SJCRH30 (cell line): ENCODE data around the gene SUSD4. TPM values are rescaled to one million over a fixed set of nuclear protein-coding genes. Genes with fewer than 3 reads are reported as not detected.
A peak's percentile ranks its signal among the peaks of the same experiment; 100 is the strongest.
"Not testable (repeated sequence)": the region's sequence is repeated elsewhere in the genome, so short reads cannot be mapped to it uniquely, and the experiment has no call there.

Experiments
- DNase-seq, 2 experiments: peaks; one replicate each; pipeline ENCODE4 v3.0.0-alpha.2; 2015 to 2020
- H3K27ac ChIP-seq: fragments of 250-450 bp; sonication (Bioruptor Pico); 2 replicates; pipeline ENCODE4 v1.5.1; 2020; ENCODE audit warnings: mild to moderate bottlenecking, moderate library complexity
- H3K27me3 ChIP-seq: fragments of 250-450 bp; sonication (Bioruptor Pico); 2 replicates; pipeline ENCODE4 v1.5.1; 2020; ENCODE audit warnings: mild to moderate bottlenecking, moderate library complexity
- H3K36me3 ChIP-seq: fragments of 250-450 bp; sonication (Bioruptor Pico); 2 replicates; pipeline ENCODE4 v1.5.1; 2020; ENCODE audit warnings: mild to moderate bottlenecking, moderate library complexity
- H3K4me1 ChIP-seq: fragments of 250-450 bp; sonication (Bioruptor Pico); 2 replicates; pipeline ENCODE4 v1.5.1; 2020; ENCODE audit warnings: mild to moderate bottlenecking, moderate library complexity
- H3K4me3 ChIP-seq: fragments of 250-450 bp; sonication (Bioruptor Pico); 2 replicates; pipeline ENCODE4 v1.5.1; 2020; ENCODE audit warnings: mild to moderate bottlenecking, moderate library complexity
- H3K9me3 ChIP-seq: fragments of 250-450 bp; sonication (Bioruptor Pico); replicated peaks from 2 replicates; pipeline ENCODE4 v1.5.1; 2020; ENCODE audit warnings: mild to moderate bottlenecking, moderate library complexity
- total RNA-seq: library from RNA; depleted of rRNA; stranded (reverse); fragments of >200 nt; shearing (Covaris generic); gene quantifications from 2 replicates; pipeline ENCODE4 v1.2.3, GENCODE V29; 2014

SUSD4 gene
- total RNA-seq, 1 experiment from 2014 or later, result 5.2 TPM

- no peak for DNase-seq
- no peaks in the 10 kb centered on the region for H3K27me3 ChIP-seq
Observed at GRCh38 chr1:223311826-223312225, 52.1 kb downstream of the SUSD4 start.

GRCh38 chr1:223308136-223308535, 55.8 kb downstream of the SUSD4 start:
- Histone ChIP-seq H3K9me3 (no peaks in the 10 kb centered on the region), H3K27me3 (no peaks in the 10 kb centered on the region), H3K27ac (no peak overlapping the region), H3K4me3 (no peak overlapping the region), H3K36me3 (no peaks in the 10 kb centered on the region), H3K4me1 (no peaks in the 10 kb centered on the region)
- no peak for DNase-seq

More at GRCh38 chr1:223311826-223312225, 52.1 kb downstream of the SUSD4 start:
- Histone ChIP-seq H3K9me3 (no peaks in the 10 kb centered on the region), H3K27ac (no peak overlapping the region), H3K4me1 (no peaks in the 10 kb centered on the region), H3K4me3 (no peak overlapping the region), H3K36me3 (no peaks in the 10 kb centered on the region)

DNA sequence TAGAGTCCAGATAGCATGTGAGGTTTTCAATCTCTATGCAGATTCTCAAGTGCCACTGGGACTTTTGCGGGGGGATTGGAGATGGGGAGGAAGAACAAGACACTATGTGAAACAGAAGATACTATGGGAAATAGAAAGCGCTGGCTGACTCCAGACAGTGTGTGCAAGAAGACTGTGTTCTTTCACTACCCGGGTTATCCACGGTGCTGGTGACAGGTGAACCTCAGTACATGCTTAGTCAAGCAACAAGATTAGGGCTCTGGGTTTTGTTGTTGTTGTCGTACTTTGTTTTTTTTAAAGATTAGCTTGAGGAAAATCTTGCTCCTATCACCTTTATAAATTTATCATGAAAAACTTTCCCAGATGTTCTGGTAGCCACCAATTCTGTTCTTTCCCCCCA, 56.4 kb downstream of the SUSD4 start:
- Histone ChIP-seq H3K4me1 (no peaks in the 10 kb centered on the region), H3K36me3 (no peaks in the 10 kb centered on the region), H3K4me3 (no peak overlapping the region), H3K9me3 (no peaks in the 10 kb centered on the region), H3K27ac (no peak overlapping the region), H3K27me3 (no peaks in the 10 kb centered on the region)
- no peak for DNase-seq

- DNase-seq, result no peak
- Histone ChIP-seq H3K9me3 (no peaks in the 10 kb centered on the region), H3K27ac (no peak overlapping the region), H3K4me3 (no peak overlapping the region), H3K4me1 (no peaks in the 10 kb centered on the region), H3K36me3 (no peaks in the 10 kb centered on the region), H3K27me3 (no peaks in the 10 kb centered on the region)
Observed at GRCh38 chr1:223304931-223305330, 59.0 kb downstream of the SUSD4 start.

DNA sequence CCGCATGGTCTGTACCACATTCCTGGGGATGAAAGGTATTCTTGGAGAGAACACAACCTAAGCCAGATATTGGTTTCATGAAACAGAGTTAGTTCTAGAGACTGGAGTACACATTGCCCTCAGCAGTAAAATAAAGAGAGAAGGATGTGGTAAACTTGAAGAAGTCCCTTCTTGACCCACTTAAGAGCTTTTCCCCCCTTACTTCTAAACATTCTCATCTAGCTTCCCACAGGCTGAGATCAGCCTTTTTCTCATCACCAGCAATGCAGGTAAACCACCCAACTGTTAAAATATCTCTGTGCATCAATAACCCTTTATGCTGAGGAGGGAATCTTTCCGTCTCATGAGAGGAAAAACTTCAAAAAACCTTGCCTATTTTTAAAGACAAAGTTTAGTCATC, 62.6 kb downstream of the SUSD4 start:
- Histone ChIP-seq H3K9me3 (no peaks in the 10 kb centered on the region), H3K36me3 (no peaks in the 10 kb centered on the region), H3K4me3 (no peak overlapping the region), H3K4me1 (no peaks in the 10 kb centered on the region), H3K27ac (no peak overlapping the region), H3K27me3 (no peaks in the 10 kb centered on the region)
- DNase-seq, result no peak

- Histone ChIP-seq H3K4me3 (no peak overlapping the region), H3K27ac (no peak overlapping the region), H3K4me1 (no peaks in the 10 kb centered on the region), H3K27me3 (no peaks in the 10 kb centered on the region), H3K36me3 (no peaks in the 10 kb centered on the region), H3K9me3 (no peaks in the 10 kb centered on the region)
- no peak for DNase-seq
Observed at GRCh38 chr1:223299553-223299952, 64.4 kb downstream of the SUSD4 start.

GRCh38 chr1:223298701-223299100, 65.3 kb downstream of the SUSD4 start:
- H3K4me3 ChIP-seq, result no peak overlapping the region
- no peaks in the 10 kb centered on the region for H3K4me1 ChIP-seq
- no peaks in the 10 kb centered on the region for H3K27me3 ChIP-seq
- no peak overlapping the region for H3K27ac ChIP-seq
- no peak for DNase-seq
- H3K9me3 ChIP-seq, result no peaks in the 10 kb centered on the region
- no peaks in the 10 kb centered on the region for H3K36me3 ChIP-seq

- Histone ChIP-seq H3K27me3 (no peaks in the 10 kb centered on the region), H3K36me3 (no peaks in the 10 kb centered on the region), H3K9me3 (no peaks in the 10 kb centered on the region), H3K4me1 (no peaks in the 10 kb centered on the region), H3K27ac (no peak overlapping the region), H3K4me3 (no peak overlapping the region)
- DNase-seq, result no peak
Observed at GRCh38 chr1:223297800-223298199, 66.2 kb downstream of the SUSD4 start.

- H3K9me3 ChIP-seq, result no peaks in the 10 kb centered on the region
- no peak for DNase-seq
- H3K4me3 ChIP-seq, result no peak overlapping the region
- no peaks in the 10 kb centered on the region for H3K36me3 ChIP-seq
- no peaks in the 10 kb centered on the region for H3K4me1 ChIP-seq
- H3K27me3 ChIP-seq, result no peaks in the 10 kb centered on the region
- no peak overlapping the region for H3K27ac ChIP-seq
Observed at GRCh38 chr1:223291796-223292195, 72.2 kb downstream of the SUSD4 start.

DNA sequence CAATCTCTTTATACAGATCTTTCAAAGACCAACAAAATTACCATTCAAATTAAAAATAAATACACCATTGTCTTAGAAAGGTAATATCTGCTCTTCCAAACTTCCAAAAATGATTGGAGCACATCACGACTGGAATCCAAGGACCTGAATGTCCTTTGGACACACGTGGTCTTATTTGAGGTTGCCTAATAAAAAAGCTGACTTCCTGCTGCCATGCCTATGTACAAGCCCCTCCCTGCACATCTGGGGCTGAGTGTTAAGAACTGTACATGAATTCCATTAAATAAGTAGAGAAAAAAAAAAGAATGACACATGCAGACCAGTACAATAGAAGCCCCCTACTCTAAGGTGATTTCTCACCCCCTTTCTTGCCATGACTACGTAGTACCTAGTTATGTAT, 73.6 kb downstream of the SUSD4 start:
- Histone ChIP-seq H3K4me3 (no peak overlapping the region), H3K27me3 (no peaks in the 10 kb centered on the region), H3K4me1 (no peaks in the 10 kb centered on the region), H3K9me3 (no peaks in the 10 kb centered on the region; the same call in 1 of the 2 replicates), H3K27ac (no peak overlapping the region), H3K36me3 (no peaks in the 10 kb centered on the region)
- no peak for DNase-seq

DNA sequence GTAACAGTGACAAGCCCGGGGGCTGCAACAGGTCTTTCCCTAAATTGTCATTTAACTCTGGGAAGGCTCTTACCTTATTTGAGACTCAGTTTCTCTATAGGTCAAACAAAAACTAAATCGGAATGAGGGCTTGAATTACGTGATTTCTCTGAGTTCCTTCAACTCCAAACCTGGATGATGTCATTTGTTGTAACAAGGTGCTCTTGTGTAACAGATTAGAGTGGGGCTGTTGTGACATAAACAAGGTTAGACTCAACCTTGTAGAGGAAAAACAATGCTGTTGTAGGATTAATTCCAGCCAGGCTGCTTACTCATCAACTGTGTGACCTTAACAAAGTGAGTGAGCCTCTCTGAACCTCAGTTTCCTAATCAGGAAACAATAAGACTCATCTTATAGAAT, 74.4 kb downstream of the SUSD4 start:
- no peaks in the 10 kb centered on the region; the same call in 1 of the 2 replicates for H3K9me3 ChIP-seq
- no peaks in the 10 kb centered on the region for H3K27me3 ChIP-seq
- DNase-seq, result no peak
- H3K36me3 ChIP-seq, result no peaks in the 10 kb centered on the region
- H3K27ac ChIP-seq, result no peak overlapping the region
- no peak overlapping the region for H3K4me3 ChIP-seq
- H3K4me1 ChIP-seq, result no peaks in the 10 kb centered on the region

DNA sequence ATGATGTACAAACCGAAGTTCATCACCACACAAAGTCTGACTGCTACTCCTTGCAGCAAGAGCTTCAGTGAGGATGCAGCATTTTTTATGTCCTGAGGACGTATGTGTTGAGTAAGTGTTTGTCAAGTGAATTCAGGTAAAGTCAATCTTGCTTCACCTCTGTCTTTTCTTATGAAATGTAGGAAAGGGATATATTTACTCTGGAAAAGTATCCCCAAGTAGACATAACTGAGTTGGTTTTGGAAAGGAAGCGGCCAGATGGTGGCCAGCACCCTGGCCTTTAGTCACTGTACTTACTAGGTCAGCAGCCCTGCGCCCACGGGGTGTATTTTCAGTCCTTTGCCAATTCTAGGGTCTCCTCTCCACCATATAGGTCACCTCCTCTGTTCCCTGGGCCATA, 75.2 kb downstream of the SUSD4 start:
- H3K4me3 ChIP-seq, result no peak overlapping the region
- no peak overlapping the region for H3K27ac ChIP-seq
- no peaks in the 10 kb centered on the region; the same call in 1 of the 2 replicates for H3K9me3 ChIP-seq
- no peaks in the 10 kb centered on the region for H3K4me1 ChIP-seq
- H3K27me3 ChIP-seq, result no peaks in the 10 kb centered on the region
- H3K36me3 ChIP-seq, result no peaks in the 10 kb centered on the region
- DNase-seq, result no peak

- no peak for DNase-seq
- Histone ChIP-seq H3K4me1 (no peaks in the 10 kb centered on the region), H3K9me3 (peaks cover 3% of the 10 kb centered on the region; the same call in 1 of the 2 replicates), H3K27me3 (no peaks in the 10 kb centered on the region), H3K4me3 (no peak overlapping the region), H3K36me3 (no peaks in the 10 kb centered on the region), H3K27ac (no peak overlapping the region)
Observed at GRCh38 chr1:223285452-223285851, 78.5 kb downstream of the SUSD4 start.

GRCh38 chr1:223283697-223284096, 80.3 kb downstream of the SUSD4 start:
- not testable (repeated sequence) for DNase-seq, H3K36me3 ChIP-seq, H3K4me1 ChIP-seq, H3K9me3 ChIP-seq, H3K4me3 ChIP-seq, H3K27me3 ChIP-seq, H3K27ac ChIP-seq

- H3K9me3 ChIP-seq, H3K27me3 ChIP-seq, H3K4me3 ChIP-seq, H3K4me1 ChIP-seq, DNase-seq, H3K27ac ChIP-seq, H3K36me3 ChIP-seq: not testable (repeated sequence)
Observed at GRCh38 chr1:223278311-223278710, 85.7 kb downstream of the SUSD4 start.

DNA sequence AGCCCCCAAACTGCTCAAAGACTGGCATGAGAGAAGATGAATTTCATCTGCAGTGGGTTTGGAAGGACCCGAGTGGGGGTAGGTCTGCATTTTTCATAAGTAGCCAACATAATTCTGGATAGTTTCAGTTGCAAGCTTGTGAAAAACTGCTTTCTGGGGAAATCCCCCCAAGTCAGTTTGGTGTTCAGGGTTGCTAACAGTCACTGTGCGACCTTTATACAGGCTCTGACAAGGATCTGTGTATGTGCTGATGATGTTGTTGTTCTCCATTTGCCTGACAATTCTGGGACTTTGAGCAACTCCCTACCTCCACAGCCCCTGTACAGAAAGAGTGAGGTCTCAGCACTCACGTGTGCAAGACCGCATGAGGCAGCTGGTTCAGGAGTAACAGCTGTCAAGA, 87.9 kb downstream of the SUSD4 start:
- H3K36me3 ChIP-seq, result no peaks in the 10 kb centered on the region
- H3K4me1 ChIP-seq, result no peaks in the 10 kb centered on the region
- peaks cover 6% of the 10 kb centered on the region for H3K9me3 ChIP-seq
- H3K27me3 ChIP-seq, result no peaks in the 10 kb centered on the region
- DNase-seq, result peak in 1 of 2 experiments; percentile 18
- H3K27ac ChIP-seq, result no peak overlapping the region
- no peak overlapping the region for H3K4me3 ChIP-seq

DNA sequence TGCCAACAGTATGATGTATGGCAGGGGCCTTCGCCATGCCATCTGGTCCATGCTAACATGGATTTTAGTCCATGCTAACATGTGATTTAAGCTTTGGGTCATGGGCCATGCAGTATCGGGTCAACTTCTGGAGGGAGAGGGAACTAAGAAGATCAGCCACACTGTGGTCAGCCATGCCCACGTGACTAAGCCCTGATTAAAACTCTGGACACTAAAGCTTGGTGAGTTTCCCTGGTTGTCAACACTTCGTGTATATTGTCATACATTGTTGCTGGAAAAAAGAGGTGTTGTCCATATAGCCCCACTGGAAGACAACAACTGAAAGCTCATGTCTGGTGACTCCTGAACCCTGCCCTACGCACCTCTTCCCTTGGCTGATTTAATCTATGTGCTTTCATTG, 90.5 kb downstream of the SUSD4 start:
- H3K4me3 ChIP-seq, result no peak overlapping the region
- no peaks in the 10 kb centered on the region for H3K4me1 ChIP-seq
- no peaks in the 10 kb centered on the region for H3K9me3 ChIP-seq
- no peak for DNase-seq
- no peaks in the 10 kb centered on the region for H3K36me3 ChIP-seq
- no peaks in the 10 kb centered on the region for H3K27me3 ChIP-seq
- no peak overlapping the region for H3K27ac ChIP-seq
